Epithelial cell of proximal tubule (primary cell): ENCODE results near the gene U2AF2. TPM values are rescaled to one million over a fixed set of nuclear protein-coding genes. Genes with fewer than 3 reads are reported as not detected.

Experiments
- DNase-seq: peaks from one replicate; pipeline ENCODE4 v3.0.0-alpha.2; 2011; ENCODE audit warnings: low read depth
- H3K4me3 ChIP-seq: 2 replicates; pipeline ENCODE4 v1.5.1; 2011; ENCODE audit warnings: low read depth, mild to moderate bottlenecking, low read length
- CTCF ChIP-seq: conservative IDR thresholded peaks from 2 replicates; pipeline ENCODE4 v1.5.1; 2012; ENCODE audit warnings: low read depth, mild to moderate bottlenecking, low read length
- total RNA-seq: library from RNA; depleted of rRNA; stranded (reverse); fragments of >200 nt; gene quantifications from 2 replicates; pipeline ENCODE4 v1.2.3, GENCODE V29; 2015

Gene U2AF2
- total RNA-seq, 1 donor from 2014 or later = 142 TPM

DNA sequence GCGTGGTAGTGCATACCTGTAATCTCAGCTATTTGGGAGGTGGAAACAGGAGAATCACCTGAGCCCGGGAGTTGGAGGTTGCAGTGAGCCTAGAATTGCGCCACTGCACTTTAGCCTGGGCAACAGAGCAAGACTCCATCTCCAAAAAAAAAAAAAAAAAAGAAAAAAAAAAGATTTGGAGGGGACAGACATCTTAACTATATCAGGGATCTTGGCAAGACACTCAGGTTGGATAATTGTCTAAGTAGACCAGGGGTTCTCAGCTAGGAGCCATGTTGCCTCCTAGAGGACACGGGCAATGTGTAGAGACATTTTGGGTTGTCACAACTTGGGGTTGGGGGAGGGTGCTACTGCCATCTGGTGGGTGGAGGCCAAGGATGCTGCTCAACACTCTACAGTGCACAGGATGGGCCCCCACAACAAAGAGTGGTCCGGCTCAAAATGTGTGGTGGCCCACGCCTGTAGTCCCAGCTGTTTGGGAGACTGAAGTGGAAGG is 15.9 kb upstream of the U2AF2 start:
- DNase-seq = no peak
- peak; percentile 68 for TF ChIP-seq CTCF
- H3K4me3 ChIP-seq = no peak overlapping the region

DNA sequence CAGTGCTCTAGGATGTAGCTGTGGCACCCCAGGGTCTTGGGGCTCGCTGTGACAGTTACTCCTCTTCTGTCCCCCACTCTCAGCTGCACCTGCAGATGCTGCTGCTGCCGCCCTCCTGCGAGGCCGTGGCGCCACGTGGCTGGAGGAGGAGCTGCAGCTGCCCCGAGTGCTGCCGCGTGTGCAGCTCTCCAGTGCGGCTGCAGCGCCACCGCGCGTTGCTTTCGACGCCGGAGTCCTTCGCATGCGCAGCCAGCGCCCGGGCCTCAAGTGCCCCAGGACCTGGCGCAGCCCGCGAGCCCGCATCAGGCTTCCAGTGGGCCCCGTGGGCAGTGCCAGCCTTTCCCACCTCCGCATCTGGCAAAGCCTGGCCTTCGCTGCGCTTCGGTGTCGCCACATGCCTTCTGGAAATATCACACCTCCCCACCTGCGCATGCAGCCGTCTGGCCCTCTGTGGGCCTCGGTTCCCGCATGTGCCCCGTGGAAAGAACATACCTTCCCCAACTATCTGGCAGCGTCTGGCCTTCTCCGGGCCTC is 14.7 kb upstream of the U2AF2 start:
- peak; percentile 50 for TF ChIP-seq CTCF

GRCh38 chr19:55640577-55641425 is 14.0 kb upstream of the U2AF2 start, which contains the start of gene ZNF580:
TSS of gene ZNF580 (plus strand) at chr19:55641002. CDS start at chr19:55642509, 1,507 bp downstream.
- TF ChIP-seq CTCF = no peak
- peak within 1 kb of the TSS; percentile 85 for H3K4me3 ChIP-seq
- DNase-seq = no peak

More for the DNA sequence above, 14.7 kb upstream of the U2AF2 start:
- DNase-seq = no peak
- H3K4me3 ChIP-seq = peak overlapping the region; percentile 85

GRCh38 chr19:55641426-55642152 is 13.2 kb upstream of the U2AF2 start:
- DNase-seq = no peak
- no peak for TF ChIP-seq CTCF

DNA sequence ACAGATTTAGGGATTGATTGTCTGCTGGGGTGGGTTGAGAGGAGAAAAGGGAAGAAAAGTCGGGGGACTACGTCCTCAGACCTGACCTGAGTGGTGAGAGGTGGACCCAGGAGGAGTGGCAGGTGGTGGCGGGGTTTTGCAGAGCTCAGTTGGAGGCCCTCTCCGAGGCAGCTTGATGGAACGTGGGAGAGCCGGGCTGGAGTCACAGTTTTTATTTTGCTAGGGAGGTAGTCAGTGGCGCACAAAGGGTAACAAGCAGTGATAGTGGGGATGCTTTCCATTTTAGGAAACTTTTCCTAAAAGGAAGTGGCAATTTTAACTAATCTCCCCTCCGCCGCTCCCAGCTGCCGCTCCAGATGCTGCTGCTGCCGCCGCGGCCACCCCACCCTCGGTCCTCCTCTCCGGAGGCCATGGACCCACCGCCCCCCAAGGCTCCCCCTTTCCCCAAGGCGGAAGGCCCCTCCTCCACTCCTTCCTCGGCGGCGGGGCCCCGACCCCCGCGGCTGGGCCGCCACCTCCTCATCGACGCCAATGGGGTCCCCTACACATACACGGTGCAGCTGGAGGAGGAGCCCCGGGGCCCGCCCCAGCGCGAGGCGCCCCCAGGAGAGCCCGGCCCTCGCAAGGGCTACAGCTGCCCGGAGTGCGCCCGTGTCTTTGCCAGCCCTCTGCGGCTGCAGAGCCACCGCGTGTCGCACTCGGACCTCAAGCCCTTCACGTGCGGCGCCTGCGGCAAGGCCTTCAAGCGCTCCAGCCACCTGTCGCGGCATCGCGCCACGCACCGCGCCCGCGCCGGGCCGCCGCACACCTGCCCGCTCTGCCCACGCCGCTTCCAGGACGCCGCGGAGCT is 12.5 kb upstream of the U2AF2 start:
- H3K4me3 ChIP-seq = peak overlapping the region; percentile 85
- TF ChIP-seq CTCF = no peak
- DNase-seq = no peak

More at GRCh38 chr19:55641426-55642152, 13.2 kb upstream of the U2AF2 start:
- H3K4me3 ChIP-seq = peak overlapping the region; percentile 85
